ENCODE data around the gene MTUS2.

MTUS2 gene

GRCh38 chr13:28837111-28837510 lies 17.0 kb downstream of the MTUS2 start:
- H3K4me1 ChIP-seq (ENCODE audit: low read length): no peaks in the 10 kb centered on the region
- no peaks in the 10 kb centered on the region for H4K20me1 ChIP-seq (ENCODE audit: insufficient read depth, low read length)
- no peaks in the 10 kb centered on the region for H3K79me2 ChIP-seq (ENCODE audit: low read length)
- no peak overlapping the region for H3K4me3 ChIP-seq (ENCODE audit: low read length)
- no peaks in the 10 kb centered on the region for H3K9me3 ChIP-seq (replicated peaks; ENCODE audit: insufficient read depth, low read length)
- no peaks in the 10 kb centered on the region for H3K9me2 ChIP-seq (replicated peaks; ENCODE audit: insufficient read depth, low read length)
- no peaks in the 10 kb centered on the region for H3K27me3 ChIP-seq (replicated peaks; ENCODE audit: insufficient read depth, low read length)
- H3K4me2 ChIP-seq (ENCODE audit: low read depth, low read length): no peak overlapping the region
- DNase-seq: no peak
- TF ChIP-seq CTCF (IDR thresholded peaks at IDR 0.05; ENCODE audit: low read length): no peak
- TF ChIP-seq EZH2phosphoT487 (IDR thresholded peaks at IDR 0.05; ENCODE audit: low read length): no peak
- no peak for TF ChIP-seq EZH2 (optimal IDR thresholded peaks at IDR 0.05; ENCODE audit: low read depth, low read length)
- H3K9ac ChIP-seq (ENCODE audit: low read length): no peak overlapping the region
- no peak overlapping the region for H2AFZ ChIP-seq (ENCODE audit: low read length)
- H3F3A ChIP-seq (ENCODE audit: insufficient read depth, low read length): no peaks in the 10 kb centered on the region
- H3K27ac ChIP-seq (ENCODE audit: low read length): no peak overlapping the region
- no peaks in the 10 kb centered on the region for H3K36me3 ChIP-seq (replicated peaks; ENCODE audit: insufficient read depth, low read length)

- H2AFZ ChIP-seq (ENCODE audit: low read length): no peak overlapping the region
- H3K36me3 ChIP-seq (replicated peaks; ENCODE audit: insufficient read depth, low read length): no peaks in the 10 kb centered on the region
- DNase-seq: no peak
- no peaks in the 10 kb centered on the region for H4K20me1 ChIP-seq (ENCODE audit: insufficient read depth, low read length)
- no peak overlapping the region for H3K27ac ChIP-seq (ENCODE audit: low read length)
- no peaks in the 10 kb centered on the region for H3K79me2 ChIP-seq (ENCODE audit: low read length)
- no peak overlapping the region for H3K4me3 ChIP-seq (ENCODE audit: low read length)
- H3K27me3 ChIP-seq (replicated peaks; ENCODE audit: insufficient read depth, low read length): no peaks in the 10 kb centered on the region
- no peaks in the 10 kb centered on the region for H3K9me2 ChIP-seq (replicated peaks; ENCODE audit: insufficient read depth, low read length)
- no peaks in the 10 kb centered on the region for H3K9me3 ChIP-seq (replicated peaks; ENCODE audit: insufficient read depth, low read length)
- no peaks in the 10 kb centered on the region for H3K4me1 ChIP-seq (ENCODE audit: low read length)
- no peak overlapping the region for H3K9ac ChIP-seq (ENCODE audit: low read length)
- no peak for TF ChIP-seq CTCF (IDR thresholded peaks at IDR 0.05; ENCODE audit: low read length)
- TF ChIP-seq EZH2 (optimal IDR thresholded peaks at IDR 0.05; ENCODE audit: low read depth, low read length): no peak
- TF ChIP-seq EZH2phosphoT487 (IDR thresholded peaks at IDR 0.05; ENCODE audit: low read length): no peak
- H3K4me2 ChIP-seq (ENCODE audit: low read depth, low read length): no peak overlapping the region
- H3F3A ChIP-seq (ENCODE audit: insufficient read depth, low read length): no peaks in the 10 kb centered on the region
Measured at GRCh38 chr13:28843639-28844038, 23.5 kb downstream of the MTUS2 start.

- DNase-seq: no peak
- no peaks in the 10 kb centered on the region for H3K79me2 ChIP-seq (ENCODE audit: low read length)
- no peak overlapping the region for H2AFZ ChIP-seq (ENCODE audit: low read length)
- no peaks in the 10 kb centered on the region for H3F3A ChIP-seq (ENCODE audit: insufficient read depth, low read length)
- H3K4me1 ChIP-seq (ENCODE audit: low read length): no peaks in the 10 kb centered on the region
- no peaks in the 10 kb centered on the region for H4K20me1 ChIP-seq (ENCODE audit: insufficient read depth, low read length)
- TF ChIP-seq EZH2 (optimal IDR thresholded peaks at IDR 0.05; ENCODE audit: low read depth, low read length) (no peak), CTCF (IDR thresholded peaks at IDR 0.05; ENCODE audit: low read length) (no peak), EZH2phosphoT487 (IDR thresholded peaks at IDR 0.05; ENCODE audit: low read length) (no peak)
- H3K9me3 ChIP-seq (replicated peaks; ENCODE audit: insufficient read depth, low read length): no peaks in the 10 kb centered on the region
- H3K4me3 ChIP-seq (ENCODE audit: low read length): no peak overlapping the region
- H3K27me3 ChIP-seq (replicated peaks; ENCODE audit: insufficient read depth, low read length): no peaks in the 10 kb centered on the region
- no peak overlapping the region for H3K9ac ChIP-seq (ENCODE audit: low read length)
- H3K9me2 ChIP-seq (replicated peaks; ENCODE audit: insufficient read depth, low read length): no peaks in the 10 kb centered on the region
- H3K27ac ChIP-seq (ENCODE audit: low read length): no peak overlapping the region
- no peaks in the 10 kb centered on the region for H3K36me3 ChIP-seq (replicated peaks; ENCODE audit: insufficient read depth, low read length)
- H3K4me2 ChIP-seq (ENCODE audit: low read depth, low read length): no peak overlapping the region
Measured at GRCh38 chr13:28849441-28849840, 29.3 kb downstream of the MTUS2 start.

All from MM.1S (cell line).